Activated naive CD8-positive, alpha-beta T cell (primary cell): ENCODE results near the gene PITPNC1.

ENCODE experiments used
- H3K27ac Mint-ChIP-seq: one replicate; pipeline ENCODE4 v1.8.0; 2021; ENCODE audit warnings: mixed read lengths
- H3K27me3 Mint-ChIP-seq: one replicate; pipeline ENCODE4 v1.8.0; 2021; ENCODE audit warnings: mixed read lengths
- H3K36me3 Mint-ChIP-seq: one replicate; pipeline ENCODE4 v1.8.0; 2021; ENCODE audit warnings: mixed read lengths
- H3K4me1 Mint-ChIP-seq: one replicate; pipeline ENCODE4 v1.8.0; 2021; ENCODE audit warnings: low read depth, mixed read lengths
- H3K4me3 Mint-ChIP-seq: one replicate; pipeline ENCODE4 v1.8.0; 2021; ENCODE audit warnings: mild to moderate bottlenecking, mixed read lengths
- H3K9me3 Mint-ChIP-seq: one replicate; pipeline ENCODE4 v1.8.0; 2021; ENCODE audit warnings: low read depth, mixed read lengths

PITPNC1 gene

GRCh38 chr17:67662712-67663111 is 285.6 kb downstream of the PITPNC1 start:
- Mint-ChIP-seq H3K4me1 (peaks cover 10% of the 10 kb centered on the region), H3K36me3 (peaks cover 17% of the 10 kb centered on the region), H3K27ac (no peak overlapping the region)

GRCh38 chr17:67663457-67663856 is 286.4 kb downstream of the PITPNC1 start:
- Mint-ChIP-seq H3K9me3 (no peaks in the 10 kb centered on the region), H3K4me3 (no peak overlapping the region), H3K36me3 (peaks cover 17% of the 10 kb centered on the region), H3K4me1 (peaks cover 10% of the 10 kb centered on the region), H3K27ac (no peak overlapping the region), H3K27me3 (no peaks in the 10 kb centered on the region)

More at GRCh38 chr17:67662712-67663111, 285.6 kb downstream of the PITPNC1 start:
- no peaks in the 10 kb centered on the region for H3K9me3 Mint-ChIP-seq
- no peak overlapping the region for H3K4me3 Mint-ChIP-seq
- no peaks in the 10 kb centered on the region for H3K27me3 Mint-ChIP-seq

- H3K4me1 Mint-ChIP-seq: no peaks in the 10 kb centered on the region
- H3K4me3 Mint-ChIP-seq: no peak overlapping the region
- no peaks in the 10 kb centered on the region for H3K27me3 Mint-ChIP-seq
- H3K27ac Mint-ChIP-seq: no peak overlapping the region
- H3K36me3 Mint-ChIP-seq: peaks cover 11% of the 10 kb centered on the region
- H3K9me3 Mint-ChIP-seq: no peaks in the 10 kb centered on the region
These were observed 288.9 kb downstream of the PITPNC1 start for GRCh38 chr17:67666028-67666427.

GRCh38 chr17:67666710-67667109 is 289.6 kb downstream of the PITPNC1 start:
- H3K27me3 Mint-ChIP-seq: no peaks in the 10 kb centered on the region
- H3K36me3 Mint-ChIP-seq: peaks cover 5% of the 10 kb centered on the region
- no peaks in the 10 kb centered on the region for H3K4me1 Mint-ChIP-seq
- H3K9me3 Mint-ChIP-seq: no peaks in the 10 kb centered on the region
- H3K27ac Mint-ChIP-seq: no peak overlapping the region
- H3K4me3 Mint-ChIP-seq: no peak overlapping the region

GRCh38 chr17:67671493-67671892 is 294.4 kb downstream of the PITPNC1 start:
- H3K36me3 Mint-ChIP-seq: peaks cover 7% of the 10 kb centered on the region

GRCh38 chr17:67672592-67673335 is 295.7 kb downstream of the PITPNC1 start:
- peaks cover 9% of the 10 kb centered on the region for H3K36me3 Mint-ChIP-seq
- no peaks in the 10 kb centered on the region for H3K4me1 Mint-ChIP-seq

More at GRCh38 chr17:67671493-67671892, 294.4 kb downstream of the PITPNC1 start:
- Mint-ChIP-seq H3K4me3 (no peak overlapping the region), H3K4me1 (no peaks in the 10 kb centered on the region), H3K27ac (no peak overlapping the region), H3K9me3 (no peaks in the 10 kb centered on the region), H3K27me3 (no peaks in the 10 kb centered on the region)

GRCh38 chr17:67675481-67675880 is 298.4 kb downstream of the PITPNC1 start:
- H3K36me3 Mint-ChIP-seq: peaks cover 9% of the 10 kb centered on the region
- no peak overlapping the region for H3K27ac Mint-ChIP-seq
- H3K4me1 Mint-ChIP-seq: peaks cover 7% of the 10 kb centered on the region
- no peaks in the 10 kb centered on the region for H3K27me3 Mint-ChIP-seq
- H3K9me3 Mint-ChIP-seq: no peaks in the 10 kb centered on the region
- no peak overlapping the region for H3K4me3 Mint-ChIP-seq

More at GRCh38 chr17:67672592-67673335, 295.7 kb downstream of the PITPNC1 start:
- Mint-ChIP-seq H3K4me3 (no peak overlapping the region), H3K27me3 (no peaks in the 10 kb centered on the region), H3K27ac (no peak overlapping the region), H3K9me3 (no peaks in the 10 kb centered on the region)

GRCh38 chr17:67676305-67676704 is 299.2 kb downstream of the PITPNC1 start:
- no peak overlapping the region for H3K27ac Mint-ChIP-seq
- no peak overlapping the region for H3K4me3 Mint-ChIP-seq
- peaks cover 9% of the 10 kb centered on the region for H3K36me3 Mint-ChIP-seq
- no peaks in the 10 kb centered on the region for H3K27me3 Mint-ChIP-seq
- peaks cover 13% of the 10 kb centered on the region for H3K4me1 Mint-ChIP-seq
- no peaks in the 10 kb centered on the region for H3K9me3 Mint-ChIP-seq

GRCh38 chr17:67678414-67678813 is 301.3 kb downstream of the PITPNC1 start:
- H3K27me3 Mint-ChIP-seq: no peaks in the 10 kb centered on the region

GRCh38 chr17:67679225-67679624 is 302.1 kb downstream of the PITPNC1 start:
- peaks cover 13% of the 10 kb centered on the region for H3K4me1 Mint-ChIP-seq
- no peaks in the 10 kb centered on the region for H3K9me3 Mint-ChIP-seq
- no peaks in the 10 kb centered on the region for H3K27me3 Mint-ChIP-seq
- peaks cover 5% of the 10 kb centered on the region for H3K36me3 Mint-ChIP-seq
- peak overlapping the region; percentile 79 for H3K27ac Mint-ChIP-seq
- no peak overlapping the region for H3K4me3 Mint-ChIP-seq

More at GRCh38 chr17:67678414-67678813, 301.3 kb downstream of the PITPNC1 start:
- H3K4me3 Mint-ChIP-seq: no peak overlapping the region
- H3K36me3 Mint-ChIP-seq: peaks cover 5% of the 10 kb centered on the region
- peaks cover 13% of the 10 kb centered on the region for H3K4me1 Mint-ChIP-seq
- no peaks in the 10 kb centered on the region for H3K9me3 Mint-ChIP-seq
- H3K27ac Mint-ChIP-seq: no peak overlapping the region

- no peak overlapping the region for H3K4me3 Mint-ChIP-seq
- no peaks in the 10 kb centered on the region for H3K9me3 Mint-ChIP-seq
These were observed 302.6 kb downstream of the PITPNC1 start for GRCh38 chr17:67679721-67680120.

GRCh38 chr17:67680445-67681224 is 303.6 kb downstream of the PITPNC1 start:
- H3K9me3 Mint-ChIP-seq: no peaks in the 10 kb centered on the region
- H3K4me1 Mint-ChIP-seq: peaks cover 13% of the 10 kb centered on the region
- H3K27ac Mint-ChIP-seq: peak overlapping the region; percentile 72
- no peak overlapping the region for H3K4me3 Mint-ChIP-seq
- H3K36me3 Mint-ChIP-seq: peaks cover 5% of the 10 kb centered on the region
- H3K27me3 Mint-ChIP-seq: no peaks in the 10 kb centered on the region

More at GRCh38 chr17:67679721-67680120, 302.6 kb downstream of the PITPNC1 start:
- Mint-ChIP-seq H3K27ac (peak overlapping the region; percentile 79), H3K27me3 (no peaks in the 10 kb centered on the region), H3K4me1 (peaks cover 13% of the 10 kb centered on the region), H3K36me3 (peaks cover 5% of the 10 kb centered on the region)

- no peak overlapping the region for H3K4me3 Mint-ChIP-seq
- peak overlapping the region; percentile 6 for H3K27ac Mint-ChIP-seq
- no peaks in the 10 kb centered on the region for H3K27me3 Mint-ChIP-seq
- no peaks in the 10 kb centered on the region for H3K9me3 Mint-ChIP-seq
- peaks cover 13% of the 10 kb centered on the region for H3K4me1 Mint-ChIP-seq
- H3K36me3 Mint-ChIP-seq: peaks cover 2% of the 10 kb centered on the region
These were observed 305.1 kb downstream of the PITPNC1 start for GRCh38 chr17:67682196-67682595.

GRCh38 chr17:67685351-67685750 is 308.3 kb downstream of the PITPNC1 start:
- peaks cover 10% of the 10 kb centered on the region for H3K4me1 Mint-ChIP-seq
- H3K36me3 Mint-ChIP-seq: no peaks in the 10 kb centered on the region
- no peaks in the 10 kb centered on the region for H3K9me3 Mint-ChIP-seq
- H3K27me3 Mint-ChIP-seq: no peaks in the 10 kb centered on the region
- H3K27ac Mint-ChIP-seq: no peak overlapping the region
- no peak overlapping the region for H3K4me3 Mint-ChIP-seq

- H3K4me3 Mint-ChIP-seq: no peak overlapping the region
- H3K36me3 Mint-ChIP-seq: no peaks in the 10 kb centered on the region
- H3K27ac Mint-ChIP-seq: no peak overlapping the region
- H3K27me3 Mint-ChIP-seq: no peaks in the 10 kb centered on the region
- peaks cover 4% of the 10 kb centered on the region for H3K4me1 Mint-ChIP-seq
- H3K9me3 Mint-ChIP-seq: no peaks in the 10 kb centered on the region
These were observed 309.2 kb downstream of the PITPNC1 start for GRCh38 chr17:67686241-67686640.
